ENCODE measurements around the gene PCDH12.

The PCDH12 gene

GRCh38 chr5:141906517-141906916 lies 51.5 kb downstream of the PCDH12 start:
- no peak for DNase-seq

DNA sequence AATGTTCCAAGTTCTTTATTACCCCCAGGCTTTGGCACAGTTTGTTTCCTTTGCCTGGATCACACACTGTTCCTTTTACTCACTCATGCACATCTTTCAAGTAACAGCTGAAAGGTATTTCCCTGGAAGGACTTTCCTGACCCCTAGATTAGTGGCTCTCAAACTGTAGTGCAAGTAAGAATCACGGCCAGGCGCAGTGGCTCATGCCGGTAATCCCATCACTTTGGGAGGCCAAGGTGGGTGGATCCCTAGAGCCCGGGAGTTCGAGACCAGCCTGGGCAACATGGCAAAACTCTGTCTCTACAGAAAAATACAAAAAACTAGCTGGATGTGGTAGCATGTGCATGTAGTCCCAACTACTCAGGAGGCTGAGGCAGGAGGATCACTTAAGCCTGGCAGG lies 53.5 kb downstream of the PCDH12 start:
- no peak for DNase-seq

DNA sequence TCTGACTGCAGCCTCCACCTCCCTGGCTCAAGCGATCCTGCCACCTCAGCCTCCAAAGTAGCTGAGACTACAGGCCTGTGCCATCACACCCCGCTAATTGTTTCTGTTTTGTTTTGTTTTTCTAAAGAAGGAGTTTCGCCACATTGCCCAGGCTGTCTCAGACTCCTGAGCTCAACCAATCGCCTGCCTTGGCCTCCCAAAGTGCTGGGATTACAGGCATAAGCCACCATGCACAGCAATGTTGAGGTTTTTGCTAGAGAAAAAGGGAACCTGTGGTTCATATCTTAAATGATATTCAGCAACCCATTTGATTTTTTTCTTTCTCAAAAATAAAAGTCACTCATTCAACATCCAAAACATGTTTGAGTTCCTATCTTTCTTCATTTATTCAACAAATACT lies 54.7 kb downstream of the PCDH12 start:
- no peak for DNase-seq

DNA sequence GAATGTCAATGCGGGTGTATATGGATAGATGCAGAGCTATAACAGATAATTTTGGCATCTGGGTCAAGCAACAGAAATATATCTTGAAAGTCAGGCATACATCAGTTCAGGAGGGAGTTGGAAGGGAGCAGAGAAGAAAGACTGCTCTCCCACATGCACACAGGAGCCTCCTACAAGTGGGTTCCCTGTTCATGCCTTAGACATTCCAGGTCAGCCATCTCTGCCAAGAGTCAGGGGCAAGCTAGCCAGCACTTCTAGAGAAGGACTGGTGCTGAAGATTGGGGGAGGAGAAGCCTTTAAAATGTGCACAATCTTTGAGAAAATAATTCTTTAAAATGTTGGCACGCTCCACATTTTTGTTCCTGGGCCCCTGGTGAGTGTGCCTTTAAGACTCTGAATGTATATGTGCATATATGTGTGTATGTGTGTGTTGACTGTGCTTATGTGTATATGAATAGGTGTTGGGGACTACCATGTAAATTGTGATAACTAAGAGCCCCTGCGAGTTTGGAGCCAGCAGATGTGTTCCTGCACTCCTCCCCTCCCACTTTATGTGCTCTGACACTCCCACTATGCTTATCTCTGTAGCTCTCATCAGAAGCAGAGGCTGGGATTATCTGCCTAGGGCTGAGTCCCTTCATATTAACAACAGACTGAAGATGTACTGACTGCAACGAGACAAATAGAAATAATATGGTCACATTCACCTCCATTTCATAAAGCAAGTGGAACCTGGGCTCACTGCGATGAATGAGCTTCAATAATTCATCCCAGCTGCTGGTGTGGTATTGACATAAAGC lies 55.8 kb downstream of the PCDH12 start:
- no peak for DNase-seq

- DNase-seq, result no peak
These were observed 59.5 kb downstream of the PCDH12 start for GRCh38 chr5:141898448-141899049.

DNA sequence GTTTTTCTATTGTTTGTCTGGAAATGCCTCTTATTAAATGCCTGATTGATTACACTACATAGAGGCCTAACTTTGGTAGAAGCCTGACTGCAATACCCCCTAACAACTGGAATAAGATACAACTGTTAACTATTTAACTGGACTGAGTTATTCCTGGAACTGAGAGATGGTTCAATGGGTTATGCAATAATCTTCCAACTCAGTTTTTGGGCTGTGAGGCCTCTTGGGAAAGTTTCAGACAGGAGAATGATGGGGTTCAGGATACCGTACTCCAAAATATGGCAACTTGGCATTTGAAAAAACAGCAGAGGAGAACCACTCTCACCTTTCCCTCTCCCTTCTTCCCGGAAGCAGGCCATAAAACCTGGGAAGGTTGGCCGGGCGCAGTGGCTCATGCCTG lies 60.6 kb downstream of the PCDH12 start:
- DNase-seq, result no peak

Measured in CD4-positive, alpha-beta T cell treated with Interleukin-17A for 4 hours (primary cell).